ENCODE results near the gene RARG. TPM values are rescaled to one million over a fixed set of nuclear protein-coding genes. Genes with fewer than 3 reads are reported as not detected.

The RARG gene
- total RNA-seq, 4 donors from 2014 or later: 2.6 to 15.4 (median 7.6) TPM; not detected in 1

- DNase-seq: no peak
- WGBS, 2 donors (ENCODE audit: low coverage in 1 of 2): 96% methylated on average over 10 of the region's 11 CpGs; no CpG with 5 or more reads in 1 of the 2 donors
- no peaks in the 10 kb centered on the region for H3K9me3 ChIP-seq
- no peaks in the 10 kb centered on the region for H3K4me1 ChIP-seq
- no peaks in the 10 kb centered on the region for H3K27me3 ChIP-seq
- in situ Hi-C loops (cut with MboI; ENCODE audit: low pct_ligation_motif_present in 1 of 4, low pct_unique_long_range_greater_than_20kb in 1 of 4, low sequenced_read_pairs in 3 of 4): loop anchor here in 1 of 4 donors (25.0 kb wide), 1 partner anchor 214 kb away; the partner anchor contains the start of gene TNS2
- H3K4me3 ChIP-seq: no peak overlapping the region
- intact Hi-C loops (cut with DNase I; ENCODE audit: low total_unique reads): no loop called here
- no peak overlapping the region for H3K27ac ChIP-seq
- TF ChIP-seq CTCF (IDR thresholded peaks at IDR 0.05) (no peak), POLR2AphosphoS5 (IDR thresholded peaks at IDR 0.05) (no peak), EP300 (IDR thresholded peaks at IDR 0.05; ENCODE audit: low read depth) (no peak), POLR2A (IDR thresholded peaks at IDR 0.05) (no peak)
- H3K36me3 ChIP-seq: no peaks in the 10 kb centered on the region
Observed at GRCh38 chr12:53276511-53276910, 44.5 kb upstream of the RARG start.

GRCh38 chr12:53274445-53274844, 42.4 kb upstream of the RARG start:
- no peak overlapping the region for H3K4me3 ChIP-seq
- no peaks in the 10 kb centered on the region for H3K27me3 ChIP-seq
- no peak for DNase-seq
- no peak for TF ChIP-seq CTCF (IDR thresholded peaks at IDR 0.05)
- no peak for TF ChIP-seq POLR2A (IDR thresholded peaks at IDR 0.05)
- TF ChIP-seq EP300 (IDR thresholded peaks at IDR 0.05; ENCODE audit: low read depth): no peak
- TF ChIP-seq POLR2AphosphoS5 (IDR thresholded peaks at IDR 0.05): no peak
- H3K36me3 ChIP-seq: no peaks in the 10 kb centered on the region
- intact Hi-C loops (cut with DNase I; ENCODE audit: low total_unique reads) (no loop called here), in situ Hi-C loops (cut with MboI; ENCODE audit: low pct_ligation_motif_present in 1 of 4, low pct_unique_long_range_greater_than_20kb in 1 of 4, low sequenced_read_pairs in 3 of 4) (no loop called here)
- no peak overlapping the region for H3K27ac ChIP-seq
- WGBS, 2 donors (ENCODE audit: low coverage in 1 of 2): 94 to 100% methylated on average over 3 to 5 of the region's 5 CpGs
- H3K9me3 ChIP-seq: no peaks in the 10 kb centered on the region
- H3K4me1 ChIP-seq: no peaks in the 10 kb centered on the region

GRCh38 chr12:53268630-53269562, 36.9 kb upstream of the RARG start:
- in situ Hi-C loops (cut with MboI; ENCODE audit: low pct_ligation_motif_present in 1 of 4, low pct_unique_long_range_greater_than_20kb in 1 of 4, low sequenced_read_pairs in 3 of 4): no loop called here
- intact Hi-C loops (cut with DNase I; ENCODE audit: low total_unique reads): no loop called here

More at GRCh38 chr12:53268630-53269562, 36.9 kb upstream of the RARG start:
- Histone ChIP-seq H3K27ac (peak overlapping the region in 3 of 4 donors; percentile 49 to 73 (median 54)), H3K9me3 (no peaks in the 10 kb centered on the region), H3K4me3 (peak overlapping the region; percentile 33 to 79 (median 58)), H3K4me1 (peaks cover 0 to 12% (median 8%) of the 10 kb centered on the region in 4 donors), H3K36me3 (no peaks in the 10 kb centered on the region), H3K27me3 (no peaks in the 10 kb centered on the region)
- WGBS, 2 donors (ENCODE audit: low coverage in 1 of 2): 17 to 64% methylated on average over 3 to 20 of the region's 20 CpGs
- no peak for TF ChIP-seq EP300 (IDR thresholded peaks at IDR 0.05; ENCODE audit: low read depth)
- TF ChIP-seq CTCF (IDR thresholded peaks at IDR 0.05): no peak
- no peak for TF ChIP-seq POLR2AphosphoS5 (IDR thresholded peaks at IDR 0.05)
- no peak for TF ChIP-seq POLR2A (IDR thresholded peaks at IDR 0.05)
- no peak for DNase-seq

Data from transverse colon (tissue), 4 donors.